ENCODE results near the gene ZBTB12.

ZBTB12 gene

GRCh38 chr6:31850765-31851484, 51.0 kb downstream of the ZBTB12 start:
- DNase-seq (ENCODE audit: low read depth in 2 of 2) = no peak

Measured in stimulated activated CD8-positive, alpha-beta memory T cell treated with anti-CD3 and anti-CD28 coated beads, Interleukin-15, amount 100 ng/mL, for 48 hours (primary cell).